Measurements from ENCODE around the gene GNLY.

GRCh38 chr2:85740193-85740592 is 46.0 kb downstream of the GNLY start:
- no peak for TF ChIP-seq REST (IDR thresholded peaks at IDR 0.05; ENCODE audit: insufficient read depth in 1 of 2, low read depth in 2 of 2, low read length in 2 of 2)
- TF ChIP-seq POLR2AphosphoS5 (IDR thresholded peaks at IDR 0.05; ENCODE audit: low read depth, low read length) = no peak
